Stomach (tissue), 9 donors: ENCODE data around the gene MOB3C. TPM values are rescaled to one million over a fixed set of nuclear protein-coding genes. Genes with fewer than 3 reads are reported as not detected.
A peak's percentile ranks its signal among the peaks of the same experiment; 100 is the strongest.

Experiments
- DNase-seq, 2 donors: peaks; one replicate each; pipeline versions ENCODE4 v3.0.0 to v3.0.0-alpha.2; 2013 to 2019
- H3K27ac ChIP-seq, 5 donors: fragments of 200-600 bp in 4 of 5; sonication (generic) in 4 of 5; one replicate each; pipeline ENCODE4 v1.5.1; 2013 to 2019; ENCODE audit warnings: mild to moderate bottlenecking in 1 of 5, moderate library complexity in 1 of 5
- H3K27me3 ChIP-seq, 3 donors: fragments of 200-600 bp; sonication (generic); one replicate each; pipeline ENCODE4 v1.5.1; 2017 to 2019; ENCODE audit warnings: mixed run types in 1 of 3
- H3K36me3 ChIP-seq, 4 donors: fragments of 200-600 bp; sonication (generic); 1 replicate in 3 of 4; 2 replicates in 1 of 4; pipeline ENCODE4 v1.5.1; 2016 to 2019
- H3K4me1 ChIP-seq, 4 donors: fragments of 200-600 bp; sonication (generic); one replicate each; pipeline ENCODE4 v1.5.1; 2016 to 2019
- H3K4me3 ChIP-seq, 4 donors: fragments of 200-600 bp; sonication (generic) in 3 of 4; one replicate each; pipeline ENCODE4 v1.5.1; 2016 to 2019; ENCODE audit warnings: mild to moderate bottlenecking in 1 of 4
- H3K9me3 ChIP-seq, 4 donors: fragments of 200-600 bp; sonication (generic); one replicate each; pipeline ENCODE4 v1.5.1; 2016 to 2019
- CTCF ChIP-seq, 7 experiments: fragments of 450-650 bp in 4 of 7; fragments of 200-600 bp in 3 of 7; sonication (generic) in 3 of 7; IDR thresholded peaks; one replicate each; pipeline ENCODE4 v1.5.1; 2016 to 2019; ENCODE audit warnings: antibody characterized with exemption in 7 of 7, control low read depth in 2 of 7, mild to moderate bottlenecking in 1 of 7
- EP300 ChIP-seq: sonication (generic); formaldehyde crosslinking; IDR thresholded peaks from one replicate; pipeline ENCODE4 v1.6.1; 2017; ENCODE audit warnings: antibody characterized with exemption
- POLR2A ChIP-seq, 4 donors: fragments of 450-650 bp; IDR thresholded peaks; one replicate each; pipeline ENCODE4 v1.6.1; 2016; ENCODE audit warnings: antibody characterized with exemption in 4 of 4, control low read depth in 2 of 4, mild to moderate bottlenecking in 1 of 4, moderate library complexity in 1 of 4
- POLR2AphosphoS5 ChIP-seq, 3 donors: sonication (generic); formaldehyde crosslinking; IDR thresholded peaks; one replicate each; pipeline ENCODE4 v1.6.1; 2016; ENCODE audit warnings: antibody characterized with exemption in 3 of 3
- WGBS, 5 donors: extraction: QIAGEN DNeasy Blood & Tissue Kit in 3 of 5; methylation state at CpG; one replicate each; pipeline versions ENCODE4 v1.1.5 to v1.1.7; 2013 to 2018; 5-methylcytosine and 5-hydroxymethylcytosine counted together
- intact Hi-C: fragments of 100-400 bp; cut with DNase I; formaldehyde crosslinking; loops from one replicate; pipeline ENCODE4 v1.15.1; 2023; ENCODE audit warnings: low total_unique reads
- polyA plus RNA-seq, 3 donors: library from polyadenylated mRNA; stranded (reverse); fragments of 200-250 nt; gene quantifications; one replicate each; pipeline ENCODE4 v1.2.3, GENCODE V29; 2013
- total RNA-seq, 5 donors: library from RNA; depleted of rRNA; stranded (reverse); fragments of >200 nt; gene quantifications; one replicate each; pipeline versions ENCODE4 v1.1.0 to v1.2.3, GENCODE V29; 2014 to 2016
- donor health status: healthy with polysubstance abuse.
- donor health status: Bipolar disorder and iron deficiency.
- donor health status: healthy.

Gene MOB3C
- total and polyA plus RNA-seq, 8 donors = 8.4 to 27.2 (median 11.8) TPM

DNA sequence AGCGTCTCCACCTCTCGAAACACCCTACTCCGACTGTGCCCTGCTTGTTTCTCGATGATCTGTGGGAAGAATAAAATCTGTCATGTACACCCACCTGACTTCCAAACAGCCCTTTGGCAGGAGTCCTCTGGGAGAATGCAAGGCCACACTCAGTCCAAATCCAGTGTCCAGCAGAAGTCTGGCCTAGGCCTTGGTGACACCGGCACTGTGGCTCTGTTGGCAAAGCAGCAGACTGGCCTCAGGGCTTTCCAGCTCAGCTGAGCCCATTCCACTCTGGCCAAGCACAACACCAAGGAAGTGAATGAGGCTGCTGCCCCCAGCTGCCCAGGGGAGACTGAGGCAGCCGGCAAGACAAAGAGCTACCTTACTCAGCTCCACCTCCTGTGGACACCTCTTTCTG is 40.0 kb downstream of the MOB3C start:
- H3K27ac ChIP-seq = no peak overlapping the region
- no peaks in the 10 kb centered on the region for H3K27me3 ChIP-seq
- TF ChIP-seq POLR2AphosphoS5 (IDR thresholded peaks at IDR 0.05) = no peak
- TF ChIP-seq POLR2A (IDR thresholded peaks at IDR 0.05) = no peak
- intact Hi-C loops = no loop called here
- H3K4me3 ChIP-seq = no peak overlapping the region
- WGBS, 5 donors = 78 to 88% (median 87%) methylated on average over 5 to 6 of the region's 6 CpGs
- H3K4me1 ChIP-seq = peaks cover 0 to 6% (median 0%) of the 10 kb centered on the region in 4 donors
- no peaks in the 10 kb centered on the region for H3K9me3 ChIP-seq
- H3K36me3 ChIP-seq = peaks cover 50 to 98% (median 89%) of the 10 kb centered on the region in 4 donors
- no peak for DNase-seq

GRCh38 chr1:46575778-46576177 is 40.8 kb downstream of the MOB3C start:
- Histone ChIP-seq H3K9me3 (no peaks in the 10 kb centered on the region), H3K36me3 (peaks cover 49 to 98% (median 91%) of the 10 kb centered on the region in 4 donors), H3K4me1 (peaks cover 0 to 2% (median 0%) of the 10 kb centered on the region in 4 donors), H3K27ac (no peak overlapping the region), H3K4me3 (no peak overlapping the region), H3K27me3 (no peaks in the 10 kb centered on the region)
- intact Hi-C loops = no loop called here
- DNase-seq = no peak
- no peak for TF ChIP-seq POLR2AphosphoS5 (IDR thresholded peaks at IDR 0.05)
- 77 to 92% (median 87%) methylated on average over 3 of the region's 3 CpGs for WGBS, 5 donors

- 73 to 81% (median 76%) methylated on average over 12 of the region's 12 CpGs for WGBS, 5 donors
- intact Hi-C loops = no loop called here
- Histone ChIP-seq H3K27me3 (no peaks in the 10 kb centered on the region), H3K9me3 (no peaks in the 10 kb centered on the region), H3K36me3 (peaks cover 49 to 98% (median 91%) of the 10 kb centered on the region in 4 donors), H3K4me1 (peaks cover 0 to 2% (median under 1%) of the 10 kb centered on the region in 4 donors), H3K27ac (no peak overlapping the region), H3K4me3 (no peak overlapping the region)
- DNase-seq = peak in 1 of 2 donors; percentile 45
- TF ChIP-seq CTCF (IDR thresholded peaks at IDR 0.05) (no peak), EP300 (no peak), POLR2A (IDR thresholded peaks at IDR 0.05) (no peak), POLR2AphosphoS5 (IDR thresholded peaks at IDR 0.05) (no peak)
These were observed 41.3 kb downstream of the MOB3C start for GRCh38 chr1:46575300-46575699.

- Histone ChIP-seq H3K9me3 (no peaks in the 10 kb centered on the region), H3K36me3 (peaks cover 30 to 98% (median 90%) of the 10 kb centered on the region in 4 donors), H3K27ac (no peak overlapping the region), H3K4me3 (no peak overlapping the region), H3K4me1 (peaks cover 0 to 12% (median 5%) of the 10 kb centered on the region in 4 donors), H3K27me3 (no peaks in the 10 kb centered on the region)
- intact Hi-C loops = no loop called here
- no peak for DNase-seq
- TF ChIP-seq CTCF (IDR thresholded peaks at IDR 0.05) (no peak), EP300 (no peak), POLR2AphosphoS5 (IDR thresholded peaks at IDR 0.05) (no peak), POLR2A (IDR thresholded peaks at IDR 0.05) (no peak)
- WGBS, 5 donors = 94 to 97% (median 95%) methylated on average over 6 of the region's 6 CpGs
These were observed 44.9 kb downstream of the MOB3C start for GRCh38 chr1:46571691-46572225.

DNA sequence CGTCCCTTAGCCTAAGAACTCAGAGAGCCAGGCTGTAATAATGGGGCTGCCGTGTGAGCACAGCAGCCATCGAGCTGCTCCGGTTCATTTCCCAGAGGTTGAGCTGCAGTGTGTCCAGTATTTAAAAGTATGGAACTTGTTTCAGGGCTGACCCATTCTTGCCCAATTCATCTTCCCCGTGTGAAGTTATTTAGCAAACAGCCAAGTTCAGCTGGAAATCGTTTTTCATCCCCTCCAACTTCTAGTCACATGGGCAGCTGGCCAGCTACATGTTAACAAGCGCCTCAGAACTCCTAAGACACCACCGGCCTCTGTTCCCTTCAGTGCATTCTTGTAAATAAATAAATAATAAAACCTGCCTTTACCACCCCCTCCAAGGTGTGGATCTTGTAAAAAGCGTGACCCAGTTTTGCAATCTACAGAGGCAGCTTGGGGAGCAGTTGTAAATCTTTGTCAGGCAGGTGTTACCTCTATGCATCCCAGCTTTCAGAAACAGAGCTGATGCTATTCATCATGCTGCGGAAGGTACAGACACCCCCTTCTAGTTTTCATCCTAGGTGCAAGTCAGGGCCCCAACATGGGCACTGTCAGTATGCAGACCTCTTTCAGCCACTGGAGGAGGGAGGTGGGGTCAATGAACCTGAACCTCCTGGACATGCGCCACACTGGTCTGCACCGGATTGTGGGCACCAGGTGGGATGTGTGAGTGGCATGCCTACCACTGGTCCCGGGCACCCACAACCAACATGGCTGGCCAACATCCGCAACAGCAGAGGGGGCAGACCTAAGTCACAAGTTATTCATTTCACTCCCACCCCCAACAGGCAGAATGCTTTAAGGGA is 46.5 kb downstream of the MOB3C start:
- peak in 1 of 2 donors; percentile 62 for DNase-seq
- TF ChIP-seq CTCF (IDR thresholded peaks at IDR 0.05) = no peak
- peaks cover 16 to 98% (median 89%) of the 10 kb centered on the region in 4 donors for H3K36me3 ChIP-seq
- 64 to 83% (median 72%) methylated on average over 14 of the region's 14 CpGs for WGBS, 5 donors
- H3K4me3 ChIP-seq = no peak overlapping the region
- no peak overlapping the region for H3K27ac ChIP-seq
- intact Hi-C loops = no loop called here
- peaks cover 0 to 12% (median 5%) of the 10 kb centered on the region in 4 donors for H3K4me1 ChIP-seq
- H3K9me3 ChIP-seq = no peaks in the 10 kb centered on the region
- no peaks in the 10 kb centered on the region for H3K27me3 ChIP-seq
